ENCODE measurements around the gene CAP2. TPM values are rescaled to one million over a fixed set of nuclear protein-coding genes. Genes with fewer than 3 reads are reported as not detected.
"Not testable (repeated sequence)": the region's sequence is repeated elsewhere in the genome, so short reads cannot be mapped to it uniquely, and the experiment has no call there.

Gene CAP2
- total and polyA plus RNA-seq, 8 donors: 0.61 to 78.8 (median 4.2) TPM

DNA sequence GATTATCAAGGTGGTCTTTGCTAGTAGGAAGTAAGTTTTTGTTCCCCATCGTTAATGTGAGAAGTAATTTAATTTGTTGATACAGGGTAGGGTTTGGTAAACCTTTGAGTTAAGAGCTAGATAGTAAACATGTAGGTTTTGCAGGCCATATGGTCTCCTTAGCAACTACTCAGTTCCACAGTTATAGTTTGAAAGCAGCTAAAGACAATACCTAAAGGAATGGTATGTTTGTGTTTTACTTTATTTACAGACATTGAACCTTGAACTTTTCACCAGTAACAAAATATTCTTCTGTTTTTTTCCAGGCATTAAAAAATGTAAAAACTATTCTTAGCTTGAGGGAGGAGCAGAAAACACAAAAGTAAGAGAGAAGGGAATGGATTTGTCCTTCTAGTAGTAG is 1.7 kb downstream of the CAP2 start:
- Histone ChIP-seq H3K27me3 (peaks cover 0 to 15% (median 4%) of the 10 kb centered on the region in 3 donors), H3K4me3 (no peak overlapping the region), H3K9me3 (no peaks in the 10 kb centered on the region), H3K4me1 (peaks cover 0 to 18% (median 16%) of the 10 kb centered on the region in 4 donors), H3K27ac (no peak overlapping the region), H3K36me3 (no peaks in the 10 kb centered on the region)
- 18 to 44% (median 28%) methylated on average over 1 of the region's 1 CpG for WGBS, 5 donors
- intact Hi-C loops (cut with DNase I; ENCODE audit: low total_unique reads): no loop called here
- TF ChIP-seq POLR2AphosphoS5 (IDR thresholded peaks at IDR 0.05) (no peak), POLR2A (IDR thresholded peaks at IDR 0.05) (no peak), EP300 (IDR thresholded peaks at IDR 0.05) (no peak)
- TF ChIP-seq, protein P1, sequence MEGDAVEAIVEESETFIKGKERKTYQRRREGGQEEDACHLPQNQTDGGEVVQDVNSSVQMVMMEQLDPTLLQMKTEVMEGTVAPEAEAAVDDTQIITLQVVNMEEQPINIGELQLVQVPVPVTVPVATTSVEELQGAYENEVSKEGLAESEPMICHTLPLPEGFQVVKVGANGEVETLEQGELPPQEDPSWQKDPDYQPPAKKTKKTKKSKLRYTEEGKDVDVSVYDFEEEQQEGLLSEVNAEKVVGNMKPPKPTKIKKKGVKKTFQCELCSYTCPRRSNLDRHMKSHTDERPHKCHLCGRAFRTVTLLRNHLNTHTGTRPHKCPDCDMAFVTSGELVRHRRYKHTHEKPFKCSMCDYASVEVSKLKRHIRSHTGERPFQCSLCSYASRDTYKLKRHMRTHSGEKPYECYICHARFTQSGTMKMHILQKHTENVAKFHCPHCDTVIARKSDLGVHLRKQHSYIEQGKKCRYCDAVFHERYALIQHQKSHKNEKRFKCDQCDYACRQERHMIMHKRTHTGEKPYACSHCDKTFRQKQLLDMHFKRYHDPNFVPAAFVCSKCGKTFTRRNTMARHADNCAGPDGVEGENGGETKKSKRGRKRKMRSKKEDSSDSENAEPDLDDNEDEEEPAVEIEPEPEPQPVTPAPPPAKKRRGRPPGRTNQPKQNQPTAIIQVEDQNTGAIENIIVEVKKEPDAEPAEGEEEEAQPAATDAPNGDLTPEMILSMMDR (IDR thresholded peaks at IDR 0.05): no peak
- DNase-seq: no peak

GRCh38 chr6:17396256-17396655 is 2.9 kb downstream of the CAP2 start:
- Histone ChIP-seq H3K4me3 (no peak overlapping the region), H3K4me1 (peaks cover 0 to 18% (median 16%) of the 10 kb centered on the region in 4 donors), H3K27ac (no peak overlapping the region), H3K36me3 (no peaks in the 10 kb centered on the region), H3K27me3 (peaks cover 0 to 15% (median 4%) of the 10 kb centered on the region in 3 donors), H3K9me3 (no peaks in the 10 kb centered on the region)
- WGBS, 5 donors: 85 to 98% (median 96%) methylated on average over 3 of the region's 3 CpGs
- intact Hi-C loops (cut with DNase I; ENCODE audit: low total_unique reads): no loop called here
- TF ChIP-seq EP300 (IDR thresholded peaks at IDR 0.05) (no peak), POLR2AphosphoS5 (IDR thresholded peaks at IDR 0.05) (no peak), POLR2A (IDR thresholded peaks at IDR 0.05) (no peak)
- TF ChIP-seq, protein P1 (IDR thresholded peaks at IDR 0.05): no peak
- DNase-seq: no peak

DNA sequence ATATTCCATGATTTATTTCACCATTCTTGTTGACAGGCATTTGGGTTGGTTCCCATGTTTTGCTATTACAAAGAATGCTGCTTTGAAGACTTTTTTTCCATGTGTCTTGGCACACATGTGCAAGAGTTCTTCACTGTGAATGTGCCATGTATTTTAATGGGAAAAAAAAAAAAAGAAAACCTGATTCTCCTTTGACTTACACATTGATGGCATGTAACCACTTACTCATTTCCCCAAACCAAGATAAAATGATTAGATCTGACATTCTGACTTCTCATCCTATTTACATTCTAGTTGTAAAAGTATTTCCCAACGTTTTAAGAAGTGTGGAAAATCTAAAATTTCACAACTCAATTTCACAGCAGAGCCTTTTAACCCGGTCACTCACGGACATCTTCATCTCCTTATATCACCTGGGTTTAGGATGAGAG is 4.4 kb downstream of the CAP2 start:
- WGBS, 5 donors: 66 to 74% (median 69%) methylated on average over 3 of the region's 3 CpGs
- intact Hi-C loops (cut with DNase I; ENCODE audit: low total_unique reads): no loop called here
- H3K9me3 ChIP-seq: no peaks in the 10 kb centered on the region
- DNase-seq: no peak
- H3K36me3 ChIP-seq: no peaks in the 10 kb centered on the region
- H3K27me3 ChIP-seq: peaks cover 0 to 15% (median 4%) of the 10 kb centered on the region in 3 donors
- H3K27ac ChIP-seq: no peak overlapping the region
- no peak for TF ChIP-seq EP300 (IDR thresholded peaks at IDR 0.05)
- H3K4me3 ChIP-seq: no peak overlapping the region
- peaks cover 0 to 16% (median 14%) of the 10 kb centered on the region in 4 donors for H3K4me1 ChIP-seq

DNA sequence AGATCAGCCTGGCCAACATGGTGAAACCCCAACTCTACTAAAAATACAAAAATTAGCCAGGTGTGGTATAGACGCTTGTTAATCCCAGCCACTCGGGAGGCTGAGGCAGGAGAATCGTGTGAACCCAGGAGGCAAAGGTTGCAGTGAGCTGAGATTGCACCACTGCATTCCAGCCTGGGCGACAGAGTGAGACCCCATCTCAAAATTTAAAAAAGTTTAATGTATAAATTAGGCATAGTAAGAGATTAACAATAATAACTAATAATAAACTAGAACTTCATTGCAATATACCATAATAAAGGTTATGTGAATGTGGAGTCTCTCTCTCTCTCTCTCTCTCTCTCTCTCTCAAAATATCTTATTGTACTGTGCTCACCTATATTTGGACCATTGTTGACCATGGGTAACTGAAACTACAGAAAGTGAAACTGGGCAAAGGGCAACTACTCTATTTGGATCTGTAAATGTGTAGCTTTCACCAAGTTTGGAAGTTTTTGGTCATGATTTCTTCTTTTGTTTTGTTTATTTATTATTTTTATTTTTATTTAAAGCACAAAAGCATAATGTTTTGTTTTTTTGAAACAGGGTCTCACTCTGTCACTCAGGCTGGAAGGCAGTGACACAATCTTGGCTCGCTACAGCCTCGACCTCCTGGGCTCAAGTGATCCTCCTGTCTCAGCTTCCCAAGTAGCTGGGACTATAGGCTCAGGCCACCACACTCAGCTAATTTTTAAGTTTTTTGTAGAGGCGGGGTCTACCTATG is 12.0 kb downstream of the CAP2 start:
- 82 to 88% (median 87%) methylated on average over 7 of the region's 7 CpGs for WGBS, 5 donors
- H3K27me3 ChIP-seq; intact Hi-C loops (cut with DNase I; ENCODE audit: low total_unique reads); DNase-seq; H3K4me1 ChIP-seq; H3K36me3 ChIP-seq; H3K9me3 ChIP-seq; H3K4me3 ChIP-seq; H3K27ac ChIP-seq: not testable (repeated sequence)

GRCh38 chr6:17405944-17406245 is 12.5 kb downstream of the CAP2 start:
- TF ChIP-seq, protein P1 (IDR thresholded peaks at IDR 0.05): no peak
- TF ChIP-seq POLR2A (IDR thresholded peaks at IDR 0.05) (no peak), POLR2AphosphoS5 (IDR thresholded peaks at IDR 0.05) (no peak), EP300 (IDR thresholded peaks at IDR 0.05) (no peak)
- Histone ChIP-seq H3K9me3 (peaks cover 0 to 7% (median 0%) of the 10 kb centered on the region in 4 donors), H3K36me3 (no peaks in the 10 kb centered on the region), H3K27me3 (no peaks in the 10 kb centered on the region), H3K4me1 (no peaks in the 10 kb centered on the region), H3K27ac (no peak overlapping the region), H3K4me3 (no peak overlapping the region)
- WGBS, 5 donors: 84 to 89% (median 86%) methylated on average over 8 of the region's 8 CpGs
- no peak for DNase-seq
- intact Hi-C loops (cut with DNase I; ENCODE audit: low total_unique reads): no loop called here
